GM18861 (cell line): ENCODE results near the gene GRIN1.

Experiments used
- ATAC-seq: cut with Tn5 transposase; IDR thresholded peaks from one replicate; pipeline ENCODE4 v1.9.1; 2021; ENCODE audit not compliant: unreplicated experiment

Gene GRIN1

DNA sequence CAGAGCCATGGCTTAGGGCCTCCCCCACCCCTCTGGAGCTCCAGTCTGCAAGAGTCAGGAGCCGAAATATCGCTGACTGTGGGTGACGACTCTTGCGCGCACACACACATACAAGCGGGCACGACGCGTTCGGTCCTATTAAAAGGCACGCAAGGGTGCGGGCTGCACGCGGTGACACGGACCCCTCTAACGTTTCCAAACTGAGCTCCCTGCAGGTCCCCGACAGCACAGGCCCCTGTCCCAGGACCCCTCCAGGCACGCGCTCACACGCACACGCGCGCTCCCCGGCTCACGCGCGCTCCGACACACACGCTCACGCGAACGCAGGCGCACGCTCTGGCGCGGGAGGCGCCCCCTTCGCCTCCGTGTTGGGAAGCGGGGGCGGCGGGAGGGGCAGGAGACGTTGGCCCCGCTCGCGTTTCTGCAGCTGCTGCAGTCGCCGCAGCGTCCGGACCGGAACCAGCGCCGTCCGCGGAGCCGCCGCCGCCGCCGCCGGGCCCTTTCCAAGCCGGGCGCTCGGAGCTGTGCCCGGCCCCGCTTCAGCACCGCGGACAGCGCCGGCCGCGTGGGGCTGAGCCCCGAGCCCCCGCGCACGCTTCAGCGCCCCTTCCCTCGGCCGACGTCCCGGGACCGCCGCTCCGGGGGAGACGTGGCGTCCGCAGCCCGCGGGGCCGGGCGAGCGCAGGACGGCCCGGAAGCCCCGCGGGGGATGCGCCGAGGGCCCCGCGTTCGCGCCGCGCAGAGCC, at the start of gene GRIN1:
TSS of gene GRIN1 (plus strand) at position 433 of the 746 bp plus-strand sequence. CDS start 333 bp downstream, outside the sequence.
- no peak for ATAC-seq

DNA sequence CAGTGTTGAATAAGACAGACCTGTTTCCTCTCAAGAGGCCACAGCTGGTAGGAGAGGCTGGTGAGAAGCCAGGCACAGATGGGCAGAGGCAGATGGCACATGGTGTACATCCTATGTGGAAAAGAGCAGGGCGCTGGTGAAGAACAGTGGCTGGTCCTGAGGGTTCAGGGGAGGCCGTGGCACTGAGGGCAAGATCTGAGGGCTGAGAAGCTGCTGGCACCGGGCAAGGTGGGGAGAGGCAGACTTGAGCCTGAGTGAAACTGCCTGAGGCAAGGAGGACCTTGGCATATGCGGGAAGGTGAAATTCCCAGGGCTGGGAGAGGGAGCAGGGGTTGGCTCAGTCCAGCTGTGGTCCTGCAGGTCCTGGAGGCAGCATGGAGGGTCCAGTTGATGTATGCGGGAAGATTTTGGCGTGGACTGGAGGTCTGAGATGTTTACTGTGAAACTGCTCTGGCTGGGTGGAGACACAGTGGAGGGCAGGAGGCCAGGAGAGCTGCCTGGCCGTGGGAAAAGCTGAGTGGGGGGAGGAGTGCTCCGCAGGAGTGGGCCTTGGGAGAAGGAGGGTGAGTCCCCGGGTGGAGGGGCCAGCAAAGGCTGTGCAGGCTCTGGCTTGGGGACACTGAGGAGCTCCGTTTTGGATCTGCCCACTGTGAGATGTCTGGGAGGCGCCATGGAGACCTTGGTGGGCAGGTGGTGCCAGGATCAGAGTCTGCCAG, 49.6 kb upstream of the GRIN1 start:
- no peak for ATAC-seq

DNA sequence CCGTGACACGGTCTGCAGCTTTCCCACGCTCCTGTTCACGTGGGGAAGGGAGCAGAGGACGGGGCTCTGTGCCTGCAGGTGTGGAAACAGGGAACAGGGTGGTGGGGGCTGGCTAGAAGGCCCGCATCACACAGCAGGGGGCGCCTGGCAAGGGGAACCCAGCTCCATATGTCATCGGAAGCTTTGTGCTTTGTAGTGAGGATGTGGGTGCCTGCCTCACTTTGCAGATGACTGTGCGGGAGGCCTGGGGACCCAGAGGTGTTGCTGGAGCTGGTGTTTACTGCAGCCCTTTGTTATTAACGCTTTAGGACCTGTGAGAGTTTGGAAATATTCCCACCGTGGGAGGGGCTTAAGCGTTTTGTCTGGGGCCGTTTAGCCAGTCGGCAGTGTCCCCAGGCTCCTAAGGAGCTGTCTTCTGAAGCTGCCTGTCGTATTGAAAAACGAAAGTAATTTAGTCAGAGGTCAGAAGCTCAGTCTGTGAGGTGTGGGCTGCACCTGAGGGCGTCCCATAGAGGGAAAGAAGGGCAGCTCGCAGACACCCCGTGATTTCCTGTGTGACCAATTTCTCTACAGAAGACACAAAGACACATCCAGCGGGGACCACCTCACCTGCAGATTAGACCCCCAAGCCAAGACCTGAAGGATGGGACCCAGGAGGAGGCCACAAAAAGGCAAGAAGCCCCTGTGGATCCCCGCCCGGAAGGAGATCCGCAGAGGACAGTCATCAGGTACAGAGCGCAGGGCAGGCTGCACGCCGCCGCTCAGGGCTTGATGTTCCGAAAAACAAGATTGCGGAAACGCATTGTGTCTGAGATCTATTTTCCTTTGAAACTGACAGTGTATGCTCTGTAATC, 43.1 kb upstream of the GRIN1 start:
- no peak for ATAC-seq

DNA sequence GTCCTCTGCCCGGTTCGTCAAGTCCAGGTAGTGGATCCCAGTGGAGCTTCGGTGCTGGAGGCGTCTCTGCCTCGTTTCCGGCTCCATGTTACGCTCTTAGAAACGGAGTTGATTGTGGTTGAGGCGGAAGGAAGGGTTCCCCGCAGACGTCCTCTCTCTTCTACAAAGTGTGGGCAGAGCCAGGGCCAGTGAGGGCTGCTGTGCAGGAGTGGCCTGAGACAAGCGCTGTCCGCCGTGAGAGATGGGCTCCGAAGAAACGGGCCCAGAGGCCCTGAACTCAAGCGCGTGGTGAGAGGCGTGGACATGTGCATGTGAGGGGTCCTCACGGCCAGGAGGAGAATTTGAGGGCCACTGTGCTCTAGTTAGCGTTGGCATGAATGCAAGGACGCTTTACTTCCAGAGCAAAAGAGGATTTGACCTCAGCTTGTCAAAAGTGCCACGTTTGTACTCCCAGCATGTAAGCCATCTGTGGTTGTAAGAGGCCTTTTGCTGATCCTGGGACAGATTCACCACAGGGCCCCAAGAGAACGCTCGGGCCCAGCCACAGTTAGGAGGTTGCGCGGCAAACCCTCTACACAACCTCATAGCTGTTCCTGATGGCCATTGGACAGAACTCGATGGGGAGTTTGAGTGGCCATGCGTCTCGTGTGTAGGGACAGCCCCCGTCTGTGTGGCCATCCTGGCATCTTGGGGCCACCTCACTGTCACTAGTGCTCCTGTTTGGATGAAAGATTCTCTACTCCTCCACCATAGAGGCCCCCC, 42.0 kb upstream of the GRIN1 start:
- ATAC-seq: no peak

DNA sequence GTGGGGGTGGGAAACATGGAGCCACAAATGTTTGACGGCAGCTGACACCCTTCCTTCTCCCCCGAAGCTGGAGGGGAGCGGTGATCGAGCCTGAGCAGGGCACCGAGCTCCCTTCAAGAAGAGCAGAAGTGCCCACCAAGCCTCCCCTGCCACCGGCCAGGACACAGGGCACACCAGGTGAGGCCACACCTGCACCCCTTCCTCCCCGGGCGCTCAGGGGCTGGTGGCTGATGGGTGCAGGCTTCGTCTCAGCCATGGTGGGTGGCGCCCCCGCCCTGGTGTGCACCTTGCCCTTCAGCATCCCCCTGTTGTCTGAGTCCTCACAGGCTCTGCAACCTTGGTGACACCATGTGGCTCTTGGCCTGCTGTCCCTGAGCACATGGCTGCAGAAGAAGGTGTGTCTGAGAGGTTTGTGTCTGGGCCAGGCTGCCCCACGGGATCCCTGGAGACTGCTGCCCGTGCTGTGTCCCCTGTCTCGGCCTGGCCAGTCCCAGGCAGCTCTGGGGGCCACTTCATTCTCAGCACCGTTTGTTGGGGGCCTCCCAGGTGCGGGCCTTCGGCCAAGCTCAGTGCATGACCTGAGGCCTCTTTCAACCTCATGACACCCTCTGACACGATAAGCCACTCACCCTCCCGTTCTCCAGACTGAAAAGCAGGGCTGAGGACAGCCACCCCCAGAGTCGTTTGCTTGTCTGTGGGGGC, 41.0 kb upstream of the GRIN1 start:
- ATAC-seq: no peak

DNA sequence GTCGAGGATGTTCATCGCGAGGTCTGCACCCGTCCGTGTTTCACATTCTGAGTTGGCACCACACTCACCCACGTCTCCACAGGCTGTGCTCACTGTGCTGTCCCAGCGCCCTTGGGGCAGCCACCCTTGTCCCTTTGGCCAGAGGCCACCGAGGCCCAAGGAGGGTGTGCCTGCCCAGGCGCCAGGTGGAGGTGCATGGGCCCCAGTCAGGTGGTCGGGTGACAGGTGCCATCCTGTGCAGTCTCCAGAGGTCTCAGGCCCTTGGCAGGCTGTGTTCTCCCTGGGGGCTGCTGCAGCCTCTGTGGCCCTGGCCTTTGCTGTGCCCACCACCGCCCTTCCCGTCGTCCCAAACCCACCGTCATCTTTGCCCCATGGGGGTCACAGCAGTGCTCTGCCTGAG, 39.7 kb upstream of the GRIN1 start:
- no peak for ATAC-seq

DNA sequence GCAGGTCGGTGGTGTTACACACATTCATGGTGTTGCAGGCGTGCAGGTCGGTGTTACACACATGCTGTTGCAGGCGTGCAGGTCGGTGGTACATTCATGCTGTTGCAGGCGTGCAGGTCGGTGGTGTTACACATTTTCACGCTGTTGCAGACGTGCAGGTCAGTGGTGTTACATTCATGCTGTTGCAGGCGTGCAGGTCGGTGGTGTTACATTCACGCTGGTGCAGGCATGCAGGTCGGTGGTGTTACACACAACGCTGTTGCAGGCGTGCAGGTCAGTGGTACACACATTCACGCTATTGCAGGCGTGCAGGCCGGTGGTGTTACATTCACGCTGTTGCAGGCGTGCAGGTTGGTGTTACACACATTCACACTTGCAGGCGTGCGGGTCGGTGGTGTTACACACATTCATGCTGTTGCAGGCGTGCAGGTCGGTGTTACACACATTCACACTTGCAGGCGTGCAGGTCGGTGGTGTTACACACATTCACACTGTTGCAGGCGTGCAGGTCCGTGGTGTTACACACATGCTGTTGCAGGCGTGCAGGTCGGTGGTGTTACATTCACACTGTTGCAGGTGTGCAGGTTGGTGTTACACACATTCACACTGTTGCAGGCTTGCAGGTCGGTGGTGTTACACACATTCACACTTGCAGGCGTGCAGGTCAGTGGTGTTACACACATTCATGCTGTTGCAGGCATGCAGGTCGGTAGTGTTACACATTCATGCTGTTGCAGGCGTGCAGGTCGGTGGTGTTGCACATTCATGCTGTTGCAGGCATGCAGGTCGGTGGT, 35.6 kb upstream of the GRIN1 start:
- no peak for ATAC-seq

DNA sequence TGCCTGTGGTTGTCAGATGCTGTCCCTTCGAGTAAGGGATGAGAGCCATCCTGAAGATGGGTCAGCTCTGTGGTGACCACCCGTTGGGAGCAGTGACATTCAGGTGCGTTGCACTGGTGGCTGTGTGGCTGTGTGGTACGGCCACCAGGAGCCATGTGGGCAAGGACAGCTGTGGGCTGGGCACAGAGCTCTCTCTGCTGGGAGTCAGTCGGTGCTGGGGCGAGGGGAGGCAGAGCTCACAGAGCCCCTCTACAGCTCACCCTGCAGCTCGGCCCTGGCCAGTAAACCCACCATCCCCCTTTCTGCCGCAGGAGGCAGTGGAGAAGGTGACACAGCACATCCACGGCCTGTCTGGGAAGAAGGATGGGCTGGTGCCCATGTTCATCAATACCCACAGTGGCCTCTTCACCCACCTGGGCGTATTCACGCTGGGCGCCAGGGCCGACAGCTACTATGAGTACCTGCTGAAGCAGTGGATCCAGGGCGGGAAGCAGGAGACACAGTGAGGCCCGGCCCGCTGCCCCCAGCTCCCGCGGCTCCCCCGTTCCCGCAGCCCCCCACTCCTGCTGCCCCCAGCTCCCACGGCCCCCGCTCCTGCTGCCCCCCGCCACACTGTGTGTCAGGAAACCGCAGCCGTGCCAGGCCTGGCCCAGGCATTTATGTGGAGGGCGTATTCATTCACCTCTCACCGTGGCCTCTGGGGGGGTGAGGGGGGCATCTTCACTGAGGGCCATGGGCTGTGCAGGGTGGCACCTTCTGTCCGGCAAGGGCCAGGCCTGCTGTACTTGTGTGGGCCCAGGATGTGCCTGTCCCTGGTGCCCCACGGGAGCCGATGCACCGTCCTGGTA, 32.9 kb upstream of the GRIN1 start:
- no peak for ATAC-seq

DNA sequence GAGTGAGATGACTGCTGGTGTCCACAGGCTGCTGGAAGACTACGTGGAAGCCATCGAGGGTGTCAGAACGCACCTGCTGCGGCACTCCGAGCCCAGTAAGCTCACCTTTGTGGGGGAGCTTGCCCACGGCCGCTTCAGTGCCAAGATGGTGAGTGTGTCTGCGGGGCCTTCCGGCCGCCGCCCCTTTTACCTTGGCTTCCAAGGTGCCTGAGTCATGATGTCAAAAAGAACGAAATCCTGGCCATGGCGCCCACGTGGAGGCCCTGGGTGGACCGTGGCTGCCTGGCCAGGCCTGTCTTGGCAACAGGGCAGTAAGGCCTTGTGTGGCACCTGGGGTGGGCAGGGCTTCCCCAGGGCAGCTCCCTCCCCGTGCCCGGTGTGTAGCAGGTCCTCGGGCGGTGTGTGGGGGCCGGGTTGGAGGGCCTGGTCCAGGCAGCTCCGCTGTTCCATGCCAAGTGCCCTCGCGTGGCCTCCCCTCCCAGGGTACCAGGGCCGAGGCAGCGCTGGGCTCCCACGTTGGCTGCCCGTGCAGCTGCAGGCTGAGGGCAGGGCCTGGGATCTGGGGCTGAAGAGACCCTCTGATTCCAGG, 32.2 kb upstream of the GRIN1 start:
- no peak for ATAC-seq

DNA sequence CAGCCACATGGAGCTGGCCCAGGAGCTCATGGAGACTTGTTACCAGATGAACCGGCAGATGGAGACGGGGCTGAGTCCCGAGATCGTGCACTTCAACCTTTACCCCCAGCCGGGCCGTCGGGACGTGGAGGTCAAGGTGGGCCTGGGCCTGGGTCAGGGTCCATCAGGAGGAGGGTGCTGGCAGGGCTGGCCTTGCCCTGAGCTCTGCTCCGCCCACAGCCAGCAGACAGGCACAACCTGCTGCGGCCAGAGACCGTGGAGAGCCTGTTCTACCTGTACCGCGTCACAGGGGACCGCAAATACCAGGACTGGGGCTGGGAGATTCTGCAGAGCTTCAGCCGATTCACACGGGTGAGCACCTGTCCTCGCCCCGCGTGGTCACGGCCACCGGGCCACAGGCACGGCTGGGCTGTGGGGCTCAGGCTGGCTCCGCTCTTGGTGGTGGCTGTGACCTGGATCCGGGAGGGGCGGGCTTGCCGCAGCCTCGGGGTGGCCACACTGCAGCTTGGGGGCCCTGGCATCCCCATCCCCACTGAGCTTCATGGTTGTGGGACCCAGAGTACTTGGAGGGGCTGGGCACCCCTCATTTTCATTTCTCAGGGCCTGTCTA, 31.5 kb upstream of the GRIN1 start:
- ATAC-seq: no peak

DNA sequence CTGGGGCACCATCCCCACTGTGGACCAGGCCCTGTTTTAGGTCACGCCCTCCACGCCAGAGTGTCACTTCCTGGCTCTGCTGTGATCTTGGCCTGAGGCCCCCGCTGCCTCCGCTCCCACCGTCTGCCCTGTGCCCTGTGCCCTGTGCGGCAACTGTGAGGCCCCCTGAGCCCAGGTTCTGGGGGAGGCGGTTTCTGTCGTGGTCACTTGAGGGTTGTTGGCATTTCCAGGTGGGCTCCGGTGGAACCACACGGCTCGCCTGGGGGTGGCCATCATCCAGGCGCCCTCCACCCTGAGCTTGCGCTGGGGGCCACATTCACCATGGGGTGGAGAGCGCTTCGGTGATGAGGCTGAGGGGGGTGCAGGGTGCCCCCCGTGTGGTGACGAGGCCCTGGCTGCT, 31.0 kb upstream of the GRIN1 start:
- ATAC-seq: no peak

DNA sequence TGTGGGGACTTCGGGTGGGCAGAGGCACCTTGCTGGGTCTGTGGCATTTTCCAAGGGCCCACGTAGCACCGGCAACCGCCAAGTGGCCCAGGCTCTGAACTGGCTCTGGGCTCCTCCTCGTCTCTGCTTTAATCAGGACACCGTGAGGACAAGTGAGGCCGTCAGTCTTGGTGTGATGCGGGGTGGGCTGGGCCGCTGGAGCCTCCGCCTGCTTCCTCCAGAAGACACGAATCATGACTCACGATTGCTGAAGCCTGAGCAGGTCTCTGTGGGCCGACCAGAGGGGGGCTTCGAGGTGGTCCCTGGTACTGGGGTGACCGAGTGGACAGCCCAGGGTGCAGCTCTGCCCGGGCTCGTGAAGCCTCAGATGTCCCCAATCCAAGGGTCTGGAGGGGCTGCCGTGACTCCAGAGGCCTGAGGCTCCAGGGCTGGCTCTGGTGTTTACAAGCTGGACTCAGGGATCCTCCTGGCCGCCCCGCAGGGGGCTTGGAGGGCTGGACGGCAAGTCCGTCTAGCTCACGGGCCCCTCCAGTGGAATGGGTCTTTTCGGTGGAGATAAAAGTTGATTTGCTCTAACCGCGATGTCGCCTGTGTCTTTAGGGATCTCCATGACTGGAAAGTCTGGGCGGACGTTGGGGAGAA, 30.2 kb upstream of the GRIN1 start:
- no peak for ATAC-seq

DNA sequence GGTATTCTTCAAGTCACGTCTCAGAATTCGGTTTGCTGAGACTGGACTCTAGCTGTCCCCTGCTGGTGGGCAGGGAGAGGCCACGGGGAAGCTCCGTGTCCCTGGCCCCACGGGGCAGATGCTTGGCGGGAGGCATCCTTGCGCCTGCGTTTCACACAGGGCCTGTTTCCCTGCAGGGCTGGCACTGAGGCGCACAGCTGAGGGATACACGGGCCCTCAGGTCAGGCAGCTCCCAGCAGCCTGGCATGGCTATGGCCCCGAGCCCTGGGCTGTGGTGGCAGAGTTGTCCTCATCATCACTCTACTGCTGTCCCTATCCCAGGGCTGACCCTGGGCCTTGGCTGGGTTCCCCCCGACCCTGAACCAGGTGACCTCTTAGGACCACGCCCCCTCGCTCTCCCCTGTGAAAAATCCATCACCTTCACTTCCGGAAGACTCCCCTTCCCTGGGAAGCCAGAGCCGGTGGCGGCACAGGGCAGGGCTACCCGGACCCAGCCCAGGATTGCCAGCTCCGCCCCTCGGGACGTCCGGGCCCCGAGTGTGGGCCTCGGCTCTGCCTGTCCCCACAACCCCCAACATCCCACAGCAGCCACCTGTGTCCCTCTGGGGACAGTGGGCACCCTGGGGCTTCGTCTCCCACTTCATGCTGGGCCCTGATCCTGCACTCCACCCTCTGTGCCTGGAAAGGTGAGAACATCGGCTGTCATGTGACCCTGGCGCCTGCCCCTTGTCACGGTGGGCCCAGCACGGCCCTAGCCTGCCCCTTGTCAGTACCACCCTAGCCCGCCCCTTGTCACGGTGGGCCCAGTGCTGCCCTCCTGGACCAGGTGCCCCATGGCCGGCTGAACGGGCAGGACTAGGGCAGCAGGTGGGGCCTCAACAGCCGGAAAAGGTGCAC, 29.5 kb upstream of the GRIN1 start:
- ATAC-seq: no peak

DNA sequence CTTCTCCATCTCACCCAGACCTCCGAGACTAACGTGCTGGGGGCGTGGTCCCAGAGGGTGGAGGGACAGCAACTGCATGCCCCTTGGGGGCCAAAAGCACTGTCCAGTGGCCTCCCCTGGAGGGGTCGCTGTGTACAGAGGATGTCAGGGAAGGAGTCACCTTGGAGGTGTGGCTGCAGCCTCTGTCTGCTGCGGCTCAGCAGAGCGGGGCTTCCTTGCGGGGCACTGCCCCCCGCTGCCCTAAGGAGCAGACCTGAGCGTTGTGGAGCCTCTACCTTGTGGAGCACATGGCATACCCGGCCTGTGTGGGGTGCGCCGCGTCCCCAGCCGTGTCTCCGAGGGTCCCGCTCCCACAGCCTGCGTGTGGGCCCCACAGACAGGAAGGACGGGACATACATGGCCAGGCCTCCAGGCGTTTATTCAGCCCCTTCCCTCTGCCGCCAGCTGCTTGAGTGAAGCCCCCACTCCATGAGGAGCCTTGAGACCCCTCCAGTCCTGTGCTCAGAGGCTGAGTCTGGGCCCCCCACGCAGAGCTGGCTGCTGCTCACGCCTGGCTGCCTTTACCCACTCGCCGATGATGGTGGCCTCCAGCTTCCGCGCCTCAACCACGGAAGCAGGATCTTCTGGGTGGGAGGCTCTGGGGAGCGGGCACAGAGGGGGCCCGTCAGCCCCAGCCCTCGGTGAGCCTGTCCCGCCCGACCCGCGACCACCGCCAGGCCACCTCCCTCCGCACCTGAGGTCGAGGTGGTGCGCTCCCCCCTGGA, 28.6 kb upstream of the GRIN1 start:
- ATAC-seq: no peak

DNA sequence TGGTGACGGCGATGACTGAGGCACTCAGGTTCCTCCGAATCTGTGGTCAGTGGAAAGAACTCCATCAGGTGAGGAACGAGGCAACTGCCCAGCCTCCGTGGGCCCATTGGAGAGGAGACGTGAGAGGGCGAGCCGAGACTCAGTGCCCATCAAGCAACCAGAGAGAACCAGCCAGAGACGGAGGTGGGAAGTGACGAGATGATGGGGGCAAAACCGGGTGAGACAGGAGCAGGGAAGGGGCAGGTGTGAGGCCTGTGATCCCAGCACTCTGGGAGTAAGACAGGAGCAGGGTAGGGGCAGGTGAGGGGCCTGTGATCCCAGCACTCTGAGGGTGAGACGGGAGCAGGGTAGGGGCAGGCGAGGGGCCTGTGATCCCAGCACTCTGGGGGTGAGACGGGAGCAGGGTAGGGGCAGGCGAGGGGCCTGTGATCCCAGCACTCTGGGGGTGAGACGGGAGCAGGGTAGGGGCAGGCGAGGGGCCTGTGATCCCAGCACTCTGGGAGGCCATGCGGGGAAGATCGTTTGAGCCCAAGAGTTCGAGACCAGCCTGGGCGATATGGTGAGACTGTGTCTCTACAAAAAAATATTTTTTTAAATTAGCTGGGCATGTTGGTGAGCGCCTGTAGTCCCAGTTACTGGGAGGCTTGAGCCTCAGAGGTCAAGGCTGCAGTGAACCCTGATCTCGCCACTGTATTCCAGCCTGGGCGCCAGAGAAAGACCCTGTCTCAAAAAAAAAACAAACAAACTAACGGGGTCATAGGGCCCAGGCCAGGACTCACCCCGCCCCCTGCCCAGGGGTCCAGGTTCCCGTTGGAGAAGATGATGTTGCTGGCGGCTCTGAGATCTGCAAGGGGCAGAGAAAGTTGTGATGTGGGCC, 27.8 kb upstream of the GRIN1 start:
- ATAC-seq: no peak
